Activated CD4-positive, alpha-beta memory T cell treated with anti-CD3 and anti-CD28 coated beads, Interleukin-2, amount 10 ng/mL, durations not matched to agents 7 days and 5 days (primary cell): ENCODE data around the gene TAMALIN. TPM values are rescaled to one million over a fixed set of nuclear protein-coding genes. Genes with fewer than 3 reads are reported as not detected.
A peak's percentile ranks its signal among the peaks of the same experiment; 100 is the strongest.

Experiments
- CTCF ChIA-PET: fragments of 350-600 bp; sonication (Branson Sonifier 250); formaldehyde crosslinking; loops from one replicate; lab custom pipeline; 2021; ENCODE audit warnings: antibody characterized with exemption, inconsistent platforms; lab: Charles Lee
- POLR2A ChIA-PET: fragments of 350-600 bp; sonication (Branson Sonifier 250); formaldehyde crosslinking; loops from one replicate; lab custom pipeline; 2021; ENCODE audit warnings: antibody characterized with exemption; lab: Charles Lee
- DNase-seq: peaks from one replicate; pipeline ENCODE4 v3.0.0-alpha.2; 2020
- H3K27ac Mint-ChIP-seq: one replicate; pipeline ENCODE4 v1.8.0; 2021; ENCODE audit warnings: mild to moderate bottlenecking, mixed read lengths
- H3K27me3 Mint-ChIP-seq: one replicate; pipeline ENCODE4 v1.8.0; 2021; ENCODE audit warnings: mixed read lengths
- H3K36me3 Mint-ChIP-seq: one replicate; pipeline ENCODE4 v1.8.0; 2021; ENCODE audit warnings: low read depth, mixed read lengths
- H3K4me1 Mint-ChIP-seq: one replicate; pipeline ENCODE4 v1.8.0; 2021; ENCODE audit warnings: mixed read lengths
- H3K4me3 Mint-ChIP-seq: one replicate; pipeline ENCODE4 v1.8.0; 2021; ENCODE audit warnings: mild to moderate bottlenecking, mixed read lengths
- H3K9me3 Mint-ChIP-seq: one replicate; pipeline ENCODE4 v1.8.0; 2021; ENCODE audit warnings: mixed read lengths
- total RNA-seq, 2 experiments: library from RNA; stranded (reverse); gene quantifications; one replicate each; pipeline ENCODE4 v1.2.3, GENCODE V29; 2021

TAMALIN gene
- total RNA-seq, 2 experiments from 2014 or later = 5.8 to 7.4 TPM

DNA sequence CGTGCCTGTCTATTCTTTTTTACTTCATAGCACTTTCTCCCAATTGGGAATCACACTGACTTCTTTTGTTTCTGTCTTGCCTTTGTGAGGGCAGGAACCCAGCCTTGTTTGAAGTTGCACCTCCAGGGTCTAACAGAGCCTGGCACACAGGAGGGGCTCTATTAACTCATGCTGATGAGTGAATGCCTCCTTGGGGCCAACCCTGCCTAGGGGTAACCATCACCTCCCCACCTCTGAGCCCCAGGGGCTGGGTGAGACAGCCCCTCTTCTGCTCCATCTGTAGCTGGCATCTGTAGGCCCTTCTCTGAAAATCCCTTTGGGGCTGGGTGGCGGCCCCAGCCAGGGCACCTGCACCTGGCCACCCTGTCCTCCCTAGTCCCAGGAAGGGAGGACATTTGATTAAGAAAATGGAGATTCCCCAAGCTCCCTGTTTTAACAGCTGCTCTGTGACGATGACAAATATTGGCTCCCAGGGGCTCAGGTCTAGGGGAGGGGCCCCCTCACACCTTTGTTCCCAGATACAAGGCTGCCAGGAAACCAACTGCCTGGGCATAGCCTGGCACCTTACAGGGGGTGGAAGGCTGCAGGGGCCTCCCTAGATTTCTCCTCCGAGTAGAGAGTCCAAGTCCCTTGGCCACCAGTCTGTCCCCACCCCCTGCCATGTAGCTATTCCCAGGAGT is 11.8 kb downstream of the TAMALIN start:
- no peaks in the 10 kb centered on the region for H3K36me3 Mint-ChIP-seq
- no peak overlapping the region for H3K27ac Mint-ChIP-seq
- no peak for DNase-seq
- peaks cover 6% of the 10 kb centered on the region for H3K27me3 Mint-ChIP-seq
- ChIA-PET POLR2A (interaction anchor here (11.8 kb wide), 1 partner anchor 11 kb away, joined by 117 read pairs; the partner anchor contains the start of gene TAMALIN), CTCF (interaction anchor here (1.2 to 11.1 kb wide), 2 partner anchors 28 to 48 kb away, joined by 3 to 299 read pairs; no protein-coding TSS in a partner anchor)
- no peak overlapping the region for H3K4me3 Mint-ChIP-seq
- no peaks in the 10 kb centered on the region for H3K9me3 Mint-ChIP-seq
- H3K4me1 Mint-ChIP-seq = peaks cover 20% of the 10 kb centered on the region

DNA sequence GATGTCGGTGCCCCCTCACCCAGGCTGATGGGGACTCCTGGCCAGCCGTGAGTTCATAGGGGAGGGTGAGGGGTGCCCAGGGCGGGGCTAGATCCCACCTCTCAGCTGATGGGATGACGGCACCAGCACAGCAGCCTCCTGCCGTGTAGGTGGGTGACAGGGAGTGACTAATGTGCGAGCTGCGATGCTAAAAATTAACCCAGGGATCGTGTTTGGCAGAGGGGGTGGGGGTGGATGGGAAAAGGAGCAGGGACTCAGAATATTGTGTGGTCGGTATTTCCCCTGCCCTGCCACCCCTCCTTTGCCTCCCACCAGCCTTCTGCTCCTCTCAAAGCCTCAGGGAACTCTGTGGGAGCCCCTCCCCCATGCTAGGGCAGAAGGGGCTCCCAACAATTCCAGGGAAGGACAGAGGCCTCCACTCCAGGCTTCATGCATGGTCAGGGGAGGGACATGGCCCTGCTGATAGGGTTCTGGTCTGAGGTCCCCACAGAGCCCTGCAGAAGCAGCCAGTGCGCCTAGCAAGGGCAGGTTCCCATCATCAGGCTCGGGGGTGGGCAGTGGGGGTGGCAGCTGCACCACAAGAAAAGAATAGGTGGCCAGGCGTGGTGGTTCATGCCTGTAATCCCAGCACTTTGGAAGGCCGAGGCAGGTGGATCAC is 12.5 kb downstream of the TAMALIN start:
- no peaks in the 10 kb centered on the region for H3K36me3 Mint-ChIP-seq
- no peak for DNase-seq
- H3K4me3 Mint-ChIP-seq = no peak overlapping the region
- H3K27me3 Mint-ChIP-seq = peaks cover 6% of the 10 kb centered on the region
- no peaks in the 10 kb centered on the region for H3K9me3 Mint-ChIP-seq
- ChIA-PET CTCF (interaction anchor here (1.2 to 11.1 kb wide), 5 partner anchors 12 to 133 kb away, joined by 3 to 299 read pairs (median 54); partner anchors contain the start of genes ATG101 and TAMALIN), POLR2A (interaction anchor here (1.0 to 11.8 kb wide), 2 partner anchors 11 to 26 kb away, joined by 3 to 117 read pairs; partner anchors contain the start of gene TAMALIN)
- no peak overlapping the region for H3K27ac Mint-ChIP-seq
- H3K4me1 Mint-ChIP-seq = peaks cover 25% of the 10 kb centered on the region

DNA sequence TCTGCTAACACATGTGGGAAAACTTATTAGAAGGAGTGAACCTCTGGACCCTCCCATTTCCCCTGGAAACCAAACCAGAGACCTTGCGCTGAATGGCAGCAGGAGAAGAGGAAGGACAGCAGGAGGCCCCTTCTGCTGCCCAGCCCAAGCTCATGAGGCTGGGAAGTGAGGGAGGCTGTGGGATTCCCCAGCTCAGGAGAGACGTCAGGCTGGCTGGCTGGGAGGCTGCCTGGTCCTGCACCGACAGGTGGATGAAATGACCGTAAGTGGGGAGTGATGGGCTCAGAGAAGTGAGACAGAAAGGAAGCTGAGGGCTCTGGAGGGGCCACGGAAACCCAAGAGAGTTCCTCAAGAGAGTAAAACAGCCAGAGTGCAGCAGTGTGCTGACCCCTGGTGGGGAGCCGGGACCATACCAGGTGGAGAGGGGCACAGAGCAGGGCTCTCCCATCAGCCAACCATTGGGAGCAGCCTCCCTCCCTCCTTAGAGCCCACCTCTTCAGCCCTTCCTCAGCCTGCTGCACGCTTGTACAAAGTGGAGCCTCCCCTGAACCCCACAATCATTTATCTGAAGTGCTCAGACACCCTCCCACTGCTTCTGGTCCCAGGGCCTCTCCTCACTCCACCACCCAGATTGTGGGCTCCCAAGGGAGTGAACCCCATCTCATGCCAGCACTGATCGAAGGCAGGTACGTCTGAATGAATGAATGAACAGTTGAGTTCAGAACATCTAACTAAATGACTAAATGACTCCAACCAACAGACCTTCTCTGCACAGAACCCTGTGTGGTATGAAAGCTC is 14.0 kb downstream of the TAMALIN start:
- H3K4me1 Mint-ChIP-seq = peaks cover 38% of the 10 kb centered on the region
- no peaks in the 10 kb centered on the region for H3K36me3 Mint-ChIP-seq
- ChIA-PET POLR2A (interaction anchor here (0.6 to 11.8 kb wide), 6 partner anchors 13 to 49 kb away, joined by 3 to 117 read pairs (median 4); partner anchors contain the start of genes ATG101, NR4A1 and TAMALIN), CTCF (interaction anchor here (0.6 to 12.6 kb wide), 14 partner anchors 10 to 197 kb away, joined by 3 to 309 read pairs (median 5); partner anchors contain the start of genes ATG101, SMIM41 and TAMALIN)
- H3K27ac Mint-ChIP-seq = no peak overlapping the region
- peaks cover 6% of the 10 kb centered on the region for H3K27me3 Mint-ChIP-seq
- H3K4me3 Mint-ChIP-seq = no peak overlapping the region
- peak; percentile 70 for DNase-seq
- no peaks in the 10 kb centered on the region for H3K9me3 Mint-ChIP-seq

DNA sequence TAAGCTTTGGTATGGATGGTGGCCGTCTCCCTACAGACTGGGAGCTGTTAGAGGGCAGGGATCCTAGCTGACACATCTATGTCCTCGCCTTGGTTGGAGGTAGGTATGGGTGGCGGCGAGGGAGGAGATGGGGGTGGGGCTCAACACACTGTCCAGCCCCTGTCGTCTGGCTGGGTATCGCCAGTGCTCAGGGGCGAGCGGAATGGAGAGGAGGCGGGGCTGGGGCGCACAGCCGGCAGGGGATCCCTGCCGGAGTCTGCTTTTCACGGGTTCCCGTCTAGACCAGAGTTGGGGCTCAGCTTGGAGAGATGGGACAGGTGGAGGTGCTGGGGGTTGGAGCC is 16.1 kb downstream of the TAMALIN start:
- Mint-ChIP-seq H3K27me3 (peaks cover 6% of the 10 kb centered on the region), H3K36me3 (no peaks in the 10 kb centered on the region), H3K4me3 (peak overlapping the region; percentile 86), H3K27ac (peak overlapping the region; percentile 62), H3K4me1 (peaks cover 46% of the 10 kb centered on the region), H3K9me3 (no peaks in the 10 kb centered on the region)
- CTCF ChIA-PET = interaction anchor here (1.0 to 12.6 kb wide), 21 partner anchors 9 to 202 kb away, joined by 3 to 309 read pairs (median 8); partner anchors contain the start of genes ATG101, SMIM41 and TAMALIN
- DNase-seq = peak; percentile 49
- POLR2A ChIA-PET = interaction anchor here (0.7 to 11.8 kb wide), 7 partner anchors 10 to 229 kb away, joined by 3 to 117 read pairs (median 5); partner anchors contain the start of genes ATG101 and TAMALIN

DNA sequence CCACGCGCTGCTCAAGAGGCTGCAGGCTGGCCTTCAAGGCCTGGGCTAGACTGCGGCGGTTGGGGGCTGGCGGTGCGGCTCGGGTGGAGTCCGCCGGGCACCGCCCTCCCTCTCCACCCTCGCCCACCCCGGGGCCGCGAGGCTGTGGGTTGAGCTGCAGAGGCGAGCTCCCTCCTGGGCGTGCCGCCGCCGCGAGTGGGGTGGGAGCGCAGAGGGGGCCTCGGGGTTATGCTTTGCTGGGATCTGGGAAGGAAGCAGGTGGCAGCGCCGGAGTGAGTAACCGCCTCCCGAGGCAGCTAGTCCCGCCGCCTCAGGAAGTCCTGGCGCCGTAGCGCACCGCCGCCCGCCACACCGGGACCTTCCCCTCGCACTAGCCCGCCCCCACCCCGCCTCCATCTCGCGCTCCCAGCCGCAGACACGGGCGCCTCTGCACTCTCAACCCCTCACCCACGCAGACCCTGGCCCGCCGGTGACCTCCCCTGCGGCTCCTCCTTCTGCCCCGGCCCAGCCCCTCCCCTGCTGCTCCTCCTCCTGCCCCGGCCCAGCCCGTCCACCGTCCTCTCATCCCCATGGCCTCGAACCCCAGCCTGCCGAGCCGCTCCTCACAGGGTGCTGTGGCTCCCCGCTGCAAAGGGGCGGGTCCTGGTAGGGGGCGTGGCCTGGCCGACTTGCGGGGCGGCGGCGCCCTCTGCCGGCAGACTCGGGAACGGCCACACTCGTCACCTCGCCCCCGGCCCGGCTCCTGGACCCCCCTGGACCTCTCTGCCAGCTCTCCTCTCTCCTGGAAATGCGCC is 16.6 kb downstream of the TAMALIN start:
- CTCF ChIA-PET = interaction anchor here (1.0 to 12.6 kb wide), 21 partner anchors 9 to 202 kb away, joined by 3 to 309 read pairs (median 8); partner anchors contain the start of genes ATG101, SMIM41 and TAMALIN
- Mint-ChIP-seq H3K36me3 (no peaks in the 10 kb centered on the region), H3K4me1 (peaks cover 46% of the 10 kb centered on the region), H3K27ac (peak overlapping the region; percentile 98), H3K9me3 (no peaks in the 10 kb centered on the region), H3K4me3 (peak overlapping the region; percentile 86), H3K27me3 (peaks cover 6% of the 10 kb centered on the region)
- POLR2A ChIA-PET = interaction anchor here (0.6 to 11.8 kb wide), 7 partner anchors 9 to 229 kb away, joined by 3 to 117 read pairs (median 5); partner anchors contain the start of genes ATG101 and TAMALIN
- DNase-seq = peak; percentile 93

DNA sequence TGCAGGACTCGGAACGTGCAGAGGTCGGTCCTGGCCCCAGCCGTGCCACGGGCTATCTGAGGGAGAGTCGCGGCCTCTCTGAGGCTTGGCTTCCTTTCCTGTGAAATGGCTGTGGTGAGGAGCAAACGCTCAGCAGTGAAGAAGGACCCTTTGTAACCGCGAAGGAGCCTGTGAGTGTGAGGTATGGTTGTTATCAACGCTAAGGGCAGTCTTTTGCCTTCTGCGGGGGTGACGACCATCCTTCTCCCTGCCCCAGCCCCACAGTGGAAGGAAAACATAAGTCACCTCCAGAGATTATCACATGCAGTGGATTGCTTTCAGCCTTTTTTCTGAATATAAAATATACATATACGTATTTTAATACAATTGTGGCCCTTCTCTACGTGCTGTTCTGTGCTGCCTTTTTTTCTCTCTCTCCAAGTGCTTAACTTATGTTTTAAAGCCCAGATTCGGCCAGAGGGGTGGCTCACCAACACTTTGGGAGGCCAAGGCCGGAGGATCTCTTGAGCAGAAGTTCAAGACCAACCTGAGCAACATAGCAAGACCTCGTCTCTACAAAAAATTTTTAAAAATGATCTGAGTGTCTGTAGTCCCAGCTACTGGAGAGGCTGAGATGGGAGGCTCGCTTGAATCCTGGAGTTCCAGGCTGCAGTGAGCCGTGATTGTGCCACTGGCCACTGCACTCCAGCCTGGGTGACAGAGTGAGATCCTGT is 17.4 kb downstream of the TAMALIN start:
- no peaks in the 10 kb centered on the region for H3K36me3 Mint-ChIP-seq
- H3K27ac Mint-ChIP-seq = peak overlapping the region; percentile 98
- peaks cover 46% of the 10 kb centered on the region for H3K4me1 Mint-ChIP-seq
- ChIA-PET POLR2A (interaction anchor here (1.2 to 11.8 kb wide), 10 partner anchors 12 to 228 kb away, joined by 3 to 117 read pairs (median 11); partner anchors contain the start of genes ATG101, NR4A1 and TAMALIN), CTCF (interaction anchor here (1.1 to 12.6 kb wide), 35 partner anchors 8 to 542 kb away, joined by 3 to 309 read pairs (median 8); partner anchors contain the start of genes ATG101, NR4A1, SMIM41 and TAMALIN)
- H3K9me3 Mint-ChIP-seq = no peaks in the 10 kb centered on the region
- peak overlapping the region; percentile 86 for H3K4me3 Mint-ChIP-seq
- DNase-seq = no peak
- peaks cover 6% of the 10 kb centered on the region for H3K27me3 Mint-ChIP-seq

DNA sequence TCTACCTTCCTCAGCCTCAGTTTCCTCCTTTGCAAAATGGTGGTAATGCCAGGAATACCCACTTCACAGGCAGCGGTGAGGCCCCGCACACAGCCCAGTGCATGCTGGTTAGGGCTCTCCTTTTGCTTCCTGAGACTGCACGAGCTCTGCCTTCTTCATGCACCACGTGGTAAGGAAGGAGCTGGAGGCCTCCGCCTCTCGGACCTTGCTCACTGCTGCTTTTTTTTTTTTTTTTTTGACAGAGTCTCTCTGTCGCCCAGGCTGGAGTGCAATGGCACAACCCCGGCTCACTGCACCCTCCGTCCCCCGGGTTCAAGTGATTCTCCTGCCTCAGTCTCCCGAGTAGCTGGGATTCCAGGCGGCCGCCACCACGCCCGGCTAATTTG is 18.1 kb downstream of the TAMALIN start:
- H3K4me1 Mint-ChIP-seq = peaks cover 46% of the 10 kb centered on the region
- H3K9me3 Mint-ChIP-seq = no peaks in the 10 kb centered on the region
- ChIA-PET POLR2A (interaction anchor here (0.8 to 11.8 kb wide), 16 partner anchors 12 to 849 kb away, joined by 3 to 117 read pairs (median 6); partner anchors contain the start of genes ATG101, NR4A1 and TAMALIN), CTCF (interaction anchor here (0.7 to 12.6 kb wide), 39 partner anchors 7 to 1476 kb away, joined by 3 to 309 read pairs (median 7); partner anchors contain the start of genes ATG101, EIF4B, NR4A1 and SMIM41)
- H3K27ac Mint-ChIP-seq = peak overlapping the region; percentile 98
- peak overlapping the region; percentile 86 for H3K4me3 Mint-ChIP-seq
- H3K36me3 Mint-ChIP-seq = no peaks in the 10 kb centered on the region
- peaks cover 6% of the 10 kb centered on the region for H3K27me3 Mint-ChIP-seq
- DNase-seq = peak; percentile 81

DNA sequence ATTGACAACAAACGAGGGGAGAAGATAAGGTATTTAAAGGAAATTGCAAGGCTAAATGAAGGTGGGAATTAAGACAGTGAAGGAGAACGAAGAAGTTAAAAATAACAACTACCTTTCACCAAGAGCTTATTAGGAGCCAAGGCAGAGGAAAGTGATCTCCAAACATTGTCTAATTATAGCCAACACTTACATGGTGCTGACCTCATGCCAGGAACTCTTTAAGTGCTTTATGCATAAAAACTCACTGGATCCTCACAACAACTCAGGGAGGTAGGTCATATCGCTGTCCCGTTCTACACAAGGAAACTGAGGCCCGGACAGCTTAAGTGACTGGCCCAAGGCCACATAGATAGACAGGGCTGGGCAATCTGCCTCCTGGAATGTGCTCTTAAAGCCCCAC is 19.5 kb downstream of the TAMALIN start:
- CTCF ChIA-PET = interaction anchor here (1.0 to 12.6 kb wide), 24 partner anchors 11 to 980 kb away, joined by 3 to 309 read pairs (median 25); partner anchors contain the start of genes ATG101, EIF4B, NR4A1 and SMIM41
- H3K27ac Mint-ChIP-seq = peak overlapping the region; percentile 98

DNA sequence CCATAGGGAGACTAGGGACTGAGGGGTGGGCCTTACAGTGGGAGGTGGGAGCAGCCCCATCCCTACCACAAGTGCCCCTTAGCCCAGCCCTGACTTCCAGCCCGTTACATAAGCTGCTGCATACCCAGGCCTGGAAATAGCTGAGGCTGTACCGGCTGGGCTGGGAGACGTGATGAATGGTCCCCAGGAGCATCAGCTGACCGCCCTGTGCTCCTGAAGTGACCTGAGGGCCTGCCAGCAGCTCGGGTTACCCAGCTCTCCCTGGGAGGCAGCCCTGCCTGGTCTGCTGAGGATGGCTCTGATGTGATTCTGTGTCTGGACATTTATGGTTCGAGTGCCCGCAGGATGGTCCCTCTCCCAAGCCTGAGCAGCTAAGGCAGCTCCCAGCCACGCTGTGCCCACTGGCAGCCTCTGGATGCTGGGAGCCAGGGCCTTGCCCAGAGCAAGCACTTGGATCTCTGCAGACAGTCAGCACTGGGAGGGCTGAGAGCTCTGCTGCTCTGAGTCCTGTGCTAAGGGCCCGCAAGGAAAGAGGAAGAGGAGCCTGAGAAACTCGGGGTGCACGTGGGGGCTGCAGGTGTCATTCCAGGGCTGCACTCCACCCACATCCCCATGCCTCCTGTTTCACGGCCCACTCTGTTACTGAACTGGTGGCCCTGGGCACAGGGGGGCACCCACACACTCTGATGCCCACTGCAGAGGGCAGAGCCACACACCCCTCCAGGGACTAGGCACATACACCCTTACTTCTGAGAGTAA is 20.5 kb downstream of the TAMALIN start:
- no peak for DNase-seq
- H3K4me1 Mint-ChIP-seq = peaks cover 31% of the 10 kb centered on the region
- CTCF ChIA-PET = interaction anchor here (1.0 to 12.6 kb wide), 10 partner anchors 10 to 152 kb away, joined by 3 to 309 read pairs (median 47); partner anchors contain the start of genes ATG101 and SMIM41
- no peak overlapping the region for H3K27ac Mint-ChIP-seq
- no peak overlapping the region for H3K4me3 Mint-ChIP-seq
- POLR2A ChIA-PET = interaction anchor here (1.4 to 11.8 kb wide), 4 partner anchors 19 to 60 kb away, joined by 4 to 117 read pairs (median 55); partner anchors contain the start of genes ATG101 and TAMALIN
- H3K27me3 Mint-ChIP-seq = peaks cover 3% of the 10 kb centered on the region
- no peaks in the 10 kb centered on the region for H3K9me3 Mint-ChIP-seq
- no peaks in the 10 kb centered on the region for H3K36me3 Mint-ChIP-seq

More for the DNA sequence above, 19.5 kb downstream of the TAMALIN start:
- DNase-seq = no peak
- H3K4me3 Mint-ChIP-seq = no peak overlapping the region
- peaks cover 33% of the 10 kb centered on the region for H3K4me1 Mint-ChIP-seq
- H3K36me3 Mint-ChIP-seq = no peaks in the 10 kb centered on the region
- no peaks in the 10 kb centered on the region for H3K9me3 Mint-ChIP-seq
- H3K27me3 Mint-ChIP-seq = peaks cover 3% of the 10 kb centered on the region
- POLR2A ChIA-PET = interaction anchor here (0.8 to 11.8 kb wide), 13 partner anchors 9 to 95 kb away, joined by 3 to 117 read pairs (median 8); partner anchors contain the start of genes ATG101, NR4A1 and TAMALIN

DNA sequence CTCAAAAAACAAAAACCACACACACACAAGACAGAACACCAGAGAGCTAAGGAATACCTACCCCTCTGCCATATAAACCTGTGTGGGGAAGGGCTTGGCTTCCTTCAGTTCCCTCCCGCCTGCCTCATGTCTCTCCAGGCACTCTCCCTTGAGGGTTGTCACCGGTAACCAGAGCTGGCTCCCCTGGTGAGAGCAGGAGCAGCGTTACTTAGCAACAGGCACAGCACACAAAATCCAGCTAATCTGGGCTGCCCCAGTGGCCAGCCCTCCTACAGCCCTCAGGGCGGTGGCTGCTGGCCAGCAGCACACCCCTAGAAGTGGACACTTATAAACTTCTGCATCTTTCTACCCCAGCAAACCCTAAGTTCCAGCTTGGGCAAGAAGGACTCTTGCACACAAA is 22.9 kb downstream of the TAMALIN start:
- H3K27ac Mint-ChIP-seq = no peak overlapping the region
- ChIA-PET CTCF (interaction anchor here (0.6 to 12.6 kb wide), 6 partner anchors 16 to 190 kb away, joined by 3 to 309 read pairs (median 3); partner anchors contain the start of genes ATG101 and SMIM41), POLR2A (no interaction called here)
- no peaks in the 10 kb centered on the region for H3K9me3 Mint-ChIP-seq
- no peaks in the 10 kb centered on the region for H3K36me3 Mint-ChIP-seq
- no peak for DNase-seq
- H3K4me3 Mint-ChIP-seq = no peak overlapping the region
- H3K4me1 Mint-ChIP-seq = peaks cover 35% of the 10 kb centered on the region
- peaks cover 5% of the 10 kb centered on the region for H3K27me3 Mint-ChIP-seq
